OCI-LY7 (cell line): ENCODE results near the gene MYCN. TPM values are rescaled to one million over a fixed set of nuclear protein-coding genes. Genes with fewer than 3 reads are reported as not detected.

Source experiments
- BruUV-seq: library from RNA; stranded (reverse); fragments of 400-500 nt; replicated peaks from 2 replicates; lab custom pipeline; 2021; lab: Mats Ljungman, UMichigan
- CTCF ChIA-PET: fragments of 300-600 bp; sonication (Branson Sonifier 250); formaldehyde crosslinking; loops from one replicate; lab custom pipeline; 2022; ENCODE audit warnings: antibody characterized with exemption; ENCODE audit not compliant: unreplicated experiment; lab: Charles Lee
- POLR2A ChIA-PET: fragments of 300-600 bp; sonication (Branson Sonifier 250); formaldehyde crosslinking; loops from one replicate; lab custom pipeline; 2022; ENCODE audit warnings: antibody characterized with exemption; lab: Charles Lee
- DNase-seq: peaks from one replicate; pipeline ENCODE4 v3.0.0-alpha.2; 2015; ENCODE audit warnings: low spot score
- H2AFZ ChIP-seq: fragments of 200-600 bp; sonication (generic), shearing (Covaris generic); 2 replicates; pipeline ENCODE4 v1.6.1; 2014; ENCODE audit warnings: mild to moderate bottlenecking, antibody characterized with exemption, low read length, moderate library complexity
- H3K27ac ChIP-seq: fragments of 200-600 bp; sonication (generic); 2 replicates; pipeline ENCODE4 v1.5.1; 2014; ENCODE audit warnings: mixed run types, low read depth, mild to moderate bottlenecking, moderate library complexity, low read length, inconsistent platforms; ENCODE audit not compliant: poor library complexity, severe bottlenecking
- H3K36me3 ChIP-seq: fragments of 200-600 bp; sonication (generic); 2 replicates; pipeline ENCODE4 v1.6.1; 2014; ENCODE audit warnings: mild to moderate bottlenecking, antibody characterized with exemption, low read length, moderate library complexity, mixed read lengths; ENCODE audit not compliant: insufficient read depth
- H3K4me1 ChIP-seq: fragments of 200-600 bp; sonication (generic); 2 replicates; pipeline ENCODE4 v1.5.1; 2014; ENCODE audit warnings: mild to moderate bottlenecking, low read length; ENCODE audit not compliant: insufficient read depth, poor library complexity, severe bottlenecking
- H3K4me2 ChIP-seq: fragments of 200-600 bp; sonication (generic); 2 replicates; pipeline ENCODE4 v1.6.1; 2014; ENCODE audit warnings: mild to moderate bottlenecking, low read length
- H3K4me3 ChIP-seq: fragments of 200-600 bp; sonication (generic); 2 replicates; pipeline ENCODE4 v1.5.1; 2014; ENCODE audit warnings: mild to moderate bottlenecking, low read depth, low read length; ENCODE audit not compliant: poor library complexity, severe bottlenecking
- H3K79me2 ChIP-seq: fragments of 200-600 bp; sonication (generic); 2 replicates; pipeline ENCODE4 v1.6.1; 2016; ENCODE audit warnings: low read depth, mild to moderate bottlenecking, low read length, moderate library complexity, mixed read lengths; ENCODE audit not compliant: insufficient read depth
- H3K9me2 ChIP-seq: fragments of 200-600 bp; sonication (generic); 2 replicates; pipeline ENCODE4 v1.6.1; 2016; ENCODE audit warnings: mild to moderate bottlenecking, low read length, mixed read lengths; ENCODE audit not compliant: insufficient read depth
- H3K9me3 ChIP-seq: fragments of 200-600 bp; sonication (generic); 2 replicates; pipeline ENCODE4 v1.6.1; 2014; ENCODE audit warnings: mild to moderate bottlenecking, mixed run types, low read length, mixed read lengths
- H4K20me1 ChIP-seq: fragments of 200-600 bp; sonication (generic); 2 replicates; pipeline ENCODE4 v1.6.1; 2014; ENCODE audit warnings: mild to moderate bottlenecking, antibody characterized with exemption, low read length, moderate library complexity, mixed read lengths; ENCODE audit not compliant: insufficient read depth
- CTCF ChIP-seq: fragments of 200-600 bp; sonication (generic); conservative IDR thresholded peaks from 2 replicates; pipeline ENCODE4 v1.5.1; 2014; ENCODE audit warnings: mild to moderate bottlenecking, antibody characterized with exemption, low read length, moderate library complexity, mixed read lengths
- EZH2phosphoT487 ChIP-seq: fragments of 200-600 bp; sonication (generic); IDR thresholded peaks from 2 replicates; pipeline ENCODE4 v1.6.1; 2018; ENCODE audit warnings: low read depth, borderline replicate concordance, mild to moderate bottlenecking, mixed run types, antibody characterized with exemption, low read length, moderate library complexity, mixed read lengths
- intact Hi-C: fragments of 100-400 bp; cut with micrococcal nuclease; formaldehyde crosslinking; loops from one replicate; pipeline ENCODE4 v1.10.0; 2022; ENCODE audit not compliant: unreplicated experiment
- total RNA-seq, 2 experiments: library from RNA; depleted of rRNA in 1 of 2; stranded (reverse); fragments of >200 nt in 1 of 2; shearing (Covaris generic) in 1 of 2; gene quantifications; 2 replicates each; pipeline ENCODE4 v1.2.3, GENCODE V29; 2014 to 2022

The MYCN gene
- total RNA-seq, 2 experiments from 2014 or later, result not detected

- Histone ChIP-seq H2AFZ (no peak overlapping the region), H3K9me3 (no peaks in the 10 kb centered on the region), H3K4me3 (no peak overlapping the region), H3K79me2 (no peaks in the 10 kb centered on the region), H3K36me3 (no peaks in the 10 kb centered on the region), H3K27ac (no peak overlapping the region), H4K20me1 (no peaks in the 10 kb centered on the region), H3K9me2 (no peaks in the 10 kb centered on the region), H3K4me1 (no peaks in the 10 kb centered on the region), H3K4me2 (no peak overlapping the region)
- no peak for TF ChIP-seq CTCF
- no peak for TF ChIP-seq EZH2phosphoT487
- ChIA-PET CTCF (interaction anchor here (0.6 kb wide), 1 partner anchor 438 kb away, joined by 5 read pairs; no protein-coding TSS in a partner anchor), POLR2A (no interaction called here)
- BruUV-seq, result no TSS peak
- DNase-seq, result no peak
- intact Hi-C loops, result no loop called here
Observed at GRCh38 chr2:15992457-15993231, 52.3 kb downstream of the MYCN start.

GRCh38 chr2:15993232-15993610, 52.9 kb downstream of the MYCN start:
- POLR2A ChIA-PET, result no interaction called here
- intact Hi-C loops, result no loop called here

More at GRCh38 chr2:15993232-15993610, 52.9 kb downstream of the MYCN start:
- H3K27ac ChIP-seq, result no peak overlapping the region
- H3K79me2 ChIP-seq, result no peaks in the 10 kb centered on the region
- H3K4me3 ChIP-seq, result no peak overlapping the region
- no peaks in the 10 kb centered on the region for H3K9me3 ChIP-seq
- no peak overlapping the region for H2AFZ ChIP-seq
- no peaks in the 10 kb centered on the region for H3K9me2 ChIP-seq
- CTCF ChIA-PET, result interaction anchor here (0.6 kb wide), 1 partner anchor 437 kb away, joined by 5 read pairs; no protein-coding TSS in a partner anchor
- no peaks in the 10 kb centered on the region for H4K20me1 ChIP-seq
- TF ChIP-seq EZH2phosphoT487 (no peak), CTCF (no peak)
- no peaks in the 10 kb centered on the region for H3K4me1 ChIP-seq
- no peak for DNase-seq
- H3K36me3 ChIP-seq, result no peaks in the 10 kb centered on the region
- BruUV-seq, result no TSS peak
- H3K4me2 ChIP-seq, result no peak overlapping the region
